IPS DF 4.7 (cell line): ENCODE measurements around the gene CDYL.

ENCODE experiments used
- DNase-seq: peaks from one replicate; pipeline ENCODE4 v3.0.0-alpha.2; 2013; ENCODE audit warnings: low spot score; ENCODE audit errors: extremely low read depth

The CDYL gene

GRCh38 chr6:4906293-4907276 is 130.4 kb downstream of the CDYL start:
- DNase-seq = no peak

GRCh38 chr6:4907602-4908001 is 131.4 kb downstream of the CDYL start:
- DNase-seq = no peak

GRCh38 chr6:4908062-4908461 is 131.9 kb downstream of the CDYL start:
- no peak for DNase-seq

GRCh38 chr6:4909063-4909706 is 133.0 kb downstream of the CDYL start:
- no peak for DNase-seq

- no peak for DNase-seq
These were observed 134.0 kb downstream of the CDYL start for GRCh38 chr6:4910037-4910760.

- no peak for DNase-seq
These were observed 136.4 kb downstream of the CDYL start for GRCh38 chr6:4912559-4912958.

- no peak for DNase-seq
These were observed 137.7 kb downstream of the CDYL start for GRCh38 chr6:4913705-4914419.

- DNase-seq = no peak
These were observed 138.4 kb downstream of the CDYL start for GRCh38 chr6:4914420-4915159.

GRCh38 chr6:4916954-4917561 is 140.9 kb downstream of the CDYL start:
- no peak for DNase-seq

- DNase-seq = no peak
These were observed 144.8 kb downstream of the CDYL start for GRCh38 chr6:4920914-4921410.

- DNase-seq = no peak
These were observed 146.4 kb downstream of the CDYL start for GRCh38 chr6:4922488-4923037.

- DNase-seq = no peak
These were observed 146.9 kb downstream of the CDYL start for GRCh38 chr6:4923081-4923480.

GRCh38 chr6:4924661-4925271 is 148.6 kb downstream of the CDYL start:
- no peak for DNase-seq

- peak; percentile 75 for DNase-seq
These were observed 149.4 kb downstream of the CDYL start for GRCh38 chr6:4925580-4925979.

- DNase-seq = no peak
These were observed 152.2 kb downstream of the CDYL start for GRCh38 chr6:4928426-4928825.

GRCh38 chr6:4929097-4929718 is 153.0 kb downstream of the CDYL start:
- no peak for DNase-seq

GRCh38 chr6:4930025-4930691 is 154.0 kb downstream of the CDYL start:
- DNase-seq = no peak

- no peak for DNase-seq
These were observed 155.5 kb downstream of the CDYL start for GRCh38 chr6:4931530-4932227.
